ENCODE results near the gene GABPB1.
A peak's percentile ranks its signal among the peaks of the same experiment; 100 is the strongest.

The GABPB1 gene

GRCh38 chr15:50277370-50277769 lies 77.6 kb downstream of the GABPB1 start:
- no peak for DNase-seq (ENCODE audit: low read depth)

- no peak for DNase-seq (ENCODE audit: low read depth)
Observed at GRCh38 chr15:50275908-50276307, 79.1 kb downstream of the GABPB1 start.

GRCh38 chr15:50275091-50275490 lies 79.9 kb downstream of the GABPB1 start:
- no peak for DNase-seq (ENCODE audit: low read depth)

GRCh38 chr15:50267577-50267976 lies 87.4 kb downstream of the GABPB1 start:
- no peak for DNase-seq (ENCODE audit: low read depth)

GRCh38 chr15:50265620-50266019 lies 89.4 kb downstream of the GABPB1 start, which contains the start of gene HDC:
Gene HDC (minus strand): TSS chr15:50265726. CDS start chr15:50265623, 103 bp downstream.
- no peak for DNase-seq (ENCODE audit: low read depth)

- DNase-seq (ENCODE audit: low read depth) = no peak
Observed at GRCh38 chr15:50262533-50262932, 92.5 kb downstream of the GABPB1 start.

- no peak for DNase-seq (ENCODE audit: low read depth)
Observed at GRCh38 chr15:50261981-50262380, 93.0 kb downstream of the GABPB1 start.

- DNase-seq (ENCODE audit: low read depth) = no peak
Observed at GRCh38 chr15:50260969-50261496, 94.0 kb downstream of the GABPB1 start.

- DNase-seq (ENCODE audit: low read depth) = no peak
Observed at GRCh38 chr15:50259276-50259675, 95.7 kb downstream of the GABPB1 start.

- peak; percentile 16 for DNase-seq (ENCODE audit: low read depth)
Observed at GRCh38 chr15:50257924-50258323, 97.1 kb downstream of the GABPB1 start.

GRCh38 chr15:50257332-50257731 lies 97.7 kb downstream of the GABPB1 start:
- no peak for DNase-seq (ENCODE audit: low read depth)

GRCh38 chr15:50256188-50257041 lies 98.6 kb downstream of the GABPB1 start:
- DNase-seq (ENCODE audit: low read depth) = peak; percentile 31

GRCh38 chr15:50252556-50252955 lies 102.4 kb downstream of the GABPB1 start:
- no peak for DNase-seq (ENCODE audit: low read depth)

GRCh38 chr15:50251638-50252182 lies 103.3 kb downstream of the GABPB1 start:
- no peak for DNase-seq (ENCODE audit: low read depth)

GRCh38 chr15:50250760-50251394 lies 104.1 kb downstream of the GABPB1 start:
- DNase-seq (ENCODE audit: low read depth) = no peak

GRCh38 chr15:50249704-50250103 lies 105.3 kb downstream of the GABPB1 start:
- no peak for DNase-seq (ENCODE audit: low read depth)

- no peak for DNase-seq (ENCODE audit: low read depth)
Observed at GRCh38 chr15:50248994-50249582, 105.9 kb downstream of the GABPB1 start.

GRCh38 chr15:50247819-50248655 lies 107.0 kb downstream of the GABPB1 start:
- no peak for DNase-seq (ENCODE audit: low read depth)

GRCh38 chr15:50246631-50247030 lies 108.4 kb downstream of the GABPB1 start:
- DNase-seq (ENCODE audit: low read depth) = no peak

- DNase-seq (ENCODE audit: low read depth) = no peak
Observed at GRCh38 chr15:50244959-50245624, 109.9 kb downstream of the GABPB1 start.

- no peak for DNase-seq (ENCODE audit: low read depth)
Observed at GRCh38 chr15:50244153-50244552, 110.8 kb downstream of the GABPB1 start.
